Measurements from ENCODE around the gene DHRS7C.

DNA sequence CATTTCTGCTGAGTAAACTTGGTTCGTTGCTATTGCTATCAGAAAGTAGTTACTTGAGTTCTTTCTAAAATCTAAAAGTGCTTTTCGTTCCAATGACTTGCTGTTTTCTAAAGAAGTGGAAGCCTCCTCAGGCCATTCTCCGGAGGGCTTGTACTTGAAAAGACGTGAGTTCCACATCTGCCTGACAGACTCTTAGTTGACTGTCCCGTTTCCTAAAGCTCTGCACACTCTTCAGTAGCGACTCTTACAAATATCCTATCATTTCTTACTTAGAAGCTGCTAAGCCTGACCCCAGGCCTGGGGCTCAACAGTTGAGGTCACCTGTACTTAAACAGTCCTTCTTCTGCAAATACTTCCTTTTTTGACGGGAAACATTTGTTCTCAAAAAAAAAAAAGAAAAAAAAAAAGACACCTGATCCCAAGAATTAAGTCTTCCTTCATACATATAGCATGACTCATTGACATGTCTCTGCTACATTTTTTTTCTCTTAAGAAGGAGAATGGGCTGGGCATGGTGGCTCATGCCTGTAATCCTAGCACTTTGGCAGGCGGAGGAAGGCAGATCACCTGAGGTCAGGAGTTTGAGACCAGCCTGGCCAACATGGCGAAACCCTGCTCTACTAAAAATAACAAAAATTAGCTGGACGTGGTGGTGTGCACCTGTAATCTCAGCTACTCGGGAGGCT is 61.5 kb downstream of the DHRS7C start:
- TF ChIP-seq POLR2AphosphoS5 (IDR thresholded peaks at IDR 0.05; ENCODE audit: low read depth, low read length): no peak
- no peak for TF ChIP-seq TAF1 (IDR thresholded peaks at IDR 0.05; ENCODE audit: borderline replicate concordance, insufficient read depth, low read length)
- TF ChIP-seq, protein P1, sequence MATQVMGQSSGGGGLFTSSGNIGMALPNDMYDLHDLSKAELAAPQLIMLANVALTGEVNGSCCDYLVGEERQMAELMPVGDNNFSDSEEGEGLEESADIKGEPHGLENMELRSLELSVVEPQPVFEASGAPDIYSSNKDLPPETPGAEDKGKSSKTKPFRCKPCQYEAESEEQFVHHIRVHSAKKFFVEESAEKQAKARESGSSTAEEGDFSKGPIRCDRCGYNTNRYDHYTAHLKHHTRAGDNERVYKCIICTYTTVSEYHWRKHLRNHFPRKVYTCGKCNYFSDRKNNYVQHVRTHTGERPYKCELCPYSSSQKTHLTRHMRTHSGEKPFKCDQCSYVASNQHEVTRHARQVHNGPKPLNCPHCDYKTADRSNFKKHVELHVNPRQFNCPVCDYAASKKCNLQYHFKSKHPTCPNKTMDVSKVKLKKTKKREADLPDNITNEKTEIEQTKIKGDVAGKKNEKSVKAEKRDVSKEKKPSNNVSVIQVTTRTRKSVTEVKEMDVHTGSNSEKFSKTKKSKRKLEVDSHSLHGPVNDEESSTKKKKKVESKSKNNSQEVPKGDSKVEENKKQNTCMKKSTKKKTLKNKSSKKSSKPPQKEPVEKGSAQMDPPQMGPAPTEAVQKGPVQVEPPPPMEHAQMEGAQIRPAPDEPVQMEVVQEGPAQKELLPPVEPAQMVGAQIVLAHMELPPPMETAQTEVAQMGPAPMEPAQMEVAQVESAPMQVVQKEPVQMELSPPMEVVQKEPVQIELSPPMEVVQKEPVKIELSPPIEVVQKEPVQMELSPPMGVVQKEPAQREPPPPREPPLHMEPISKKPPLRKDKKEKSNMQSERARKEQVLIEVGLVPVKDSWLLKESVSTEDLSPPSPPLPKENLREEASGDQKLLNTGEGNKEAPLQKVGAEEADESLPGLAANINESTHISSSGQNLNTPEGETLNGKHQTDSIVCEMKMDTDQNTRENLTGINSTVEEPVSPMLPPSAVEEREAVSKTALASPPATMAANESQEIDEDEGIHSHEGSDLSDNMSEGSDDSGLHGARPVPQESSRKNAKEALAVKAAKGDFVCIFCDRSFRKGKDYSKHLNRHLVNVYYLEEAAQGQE (IDR thresholded peaks at IDR 0.05; ENCODE audit: insufficient read depth in 1 of 2, low read depth in 2 of 2, low read length in 2 of 2): no peak
